ENCODE data around the gene ZFP62. TPM values are rescaled to one million over a fixed set of nuclear protein-coding genes. Genes with fewer than 3 reads are reported as not detected.

Gene ZFP62
- total and polyA plus RNA-seq, 2 donors (not counting 1 experiment from before 2014, with no cell fraction given), result 14.4 to 24.1 TPM

DNA sequence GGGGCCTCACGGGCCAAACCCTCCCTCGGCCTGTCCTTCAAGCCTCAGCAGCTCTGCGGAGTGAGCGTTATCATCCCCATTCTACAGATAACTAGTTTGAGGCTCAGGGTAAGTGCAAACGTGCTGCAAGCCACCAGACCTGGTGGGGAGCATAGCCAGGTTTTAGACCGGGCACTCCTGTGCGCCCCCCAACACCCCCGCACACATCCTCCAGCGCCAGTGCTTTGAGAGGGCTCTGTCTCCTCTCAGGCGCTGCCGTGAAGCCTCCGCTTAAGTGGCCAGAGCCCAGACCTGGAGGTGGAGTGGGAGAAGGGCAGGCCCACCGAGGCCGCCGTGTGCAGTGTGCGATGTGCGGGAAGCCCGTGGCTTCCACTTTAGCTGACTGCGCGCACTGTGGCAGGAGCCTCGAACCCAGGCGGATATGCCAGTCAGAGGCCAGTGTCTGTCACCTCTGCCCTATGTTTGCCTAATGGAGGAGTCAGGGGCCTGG lies 56.9 kb downstream of the ZFP62 start:
- Histone ChIP-seq H3K4me3 (replicated peaks in 1 of 4; ENCODE audit: control extremely low read depth in 1 of 4, insufficient read depth in 1 of 4, low read depth in 3 of 4, low read length in 4 of 4) (no peak overlapping the region), H3K36me3 (ENCODE audit: control insufficient read depth, insufficient read depth, low read length) (peaks cover 2% of the 10 kb centered on the region)

DNA sequence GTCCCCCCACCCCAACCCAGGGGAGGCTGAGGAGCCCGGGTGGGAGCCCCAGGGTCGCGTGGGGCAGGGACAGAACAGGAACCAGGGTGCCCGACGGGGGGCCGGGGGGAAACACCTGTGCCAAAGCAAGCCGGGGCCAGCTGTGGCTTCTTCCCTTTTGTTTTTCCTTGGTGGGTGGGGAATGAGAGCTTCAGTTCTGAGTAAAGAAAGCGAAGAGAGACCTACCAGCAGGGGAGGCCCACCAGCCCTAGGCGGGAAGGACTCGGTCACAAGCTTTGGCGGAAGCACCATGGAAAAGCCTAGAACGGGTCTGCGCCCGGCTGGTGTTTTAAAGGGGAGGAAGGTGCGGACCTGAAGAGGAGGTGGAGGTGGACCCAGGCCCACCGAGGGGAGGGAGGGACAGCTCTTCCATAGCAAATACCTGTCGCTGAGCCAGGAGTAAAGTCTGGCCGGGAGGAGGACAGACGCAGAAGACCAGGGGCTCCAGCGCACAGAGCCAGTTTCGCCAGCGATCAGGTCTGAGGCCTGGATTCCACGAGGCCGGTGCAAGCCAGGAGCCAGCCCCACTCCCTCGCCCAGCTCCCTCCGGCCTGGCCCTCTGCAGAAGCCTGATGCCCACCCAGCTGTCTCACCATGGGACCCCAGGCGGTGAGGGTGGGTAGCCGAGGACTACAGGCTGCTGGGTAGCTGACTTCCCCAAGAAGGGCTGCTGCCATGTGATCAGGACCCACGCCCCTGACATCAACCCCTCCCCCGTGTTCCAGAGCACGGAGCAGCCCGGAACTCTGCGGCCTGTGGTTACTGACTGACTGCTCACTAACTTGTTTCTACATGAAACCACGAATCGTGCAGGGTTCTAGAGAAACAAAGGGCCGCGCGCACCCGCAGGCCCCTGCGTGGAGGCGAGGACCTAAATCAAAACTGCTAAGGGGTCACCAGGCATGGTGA lies 57.6 kb downstream of the ZFP62 start:
- Histone ChIP-seq H3K9me3 (ENCODE audit: control insufficient read depth, insufficient read depth, low read depth, low read length) (no peaks in the 10 kb centered on the region), H3K4me3 (replicated peaks in 1 of 4; ENCODE audit: control extremely low read depth in 1 of 4, insufficient read depth in 1 of 4, low read depth in 3 of 4, low read length in 4 of 4) (peak overlapping the region; percentile 13 to 59 (median 30)), H3K4me1 (ENCODE audit: control insufficient read depth, extremely low read depth, insufficient read depth, low read length) (peaks cover 42% of the 10 kb centered on the region), H3K27me3 (ENCODE audit: control insufficient read depth, insufficient read depth, low read length) (no peaks in the 10 kb centered on the region), H3K9ac (ENCODE audit: insufficient read depth, low read length) (peak overlapping the region; percentile 60), H2AFZ (ENCODE audit: low read length) (peak overlapping the region; percentile 3), H4K20me1 (ENCODE audit: control insufficient read depth, extremely low read depth, insufficient read depth, low read length) (peaks cover 5% of the 10 kb centered on the region), H3K79me2 (ENCODE audit: control insufficient read depth, insufficient read depth, low read length) (peaks cover 51% of the 10 kb centered on the region), H3K36me3 (ENCODE audit: control insufficient read depth, insufficient read depth, low read length) (peaks cover 3% of the 10 kb centered on the region), H3K27ac (ENCODE audit: insufficient read depth, low read length) (peak overlapping the region; percentile 58), H3K4me2 (ENCODE audit: extremely low read depth, insufficient read depth, low read length) (peak overlapping the region; percentile 76)
- TF ChIP-seq, protein P1, sequence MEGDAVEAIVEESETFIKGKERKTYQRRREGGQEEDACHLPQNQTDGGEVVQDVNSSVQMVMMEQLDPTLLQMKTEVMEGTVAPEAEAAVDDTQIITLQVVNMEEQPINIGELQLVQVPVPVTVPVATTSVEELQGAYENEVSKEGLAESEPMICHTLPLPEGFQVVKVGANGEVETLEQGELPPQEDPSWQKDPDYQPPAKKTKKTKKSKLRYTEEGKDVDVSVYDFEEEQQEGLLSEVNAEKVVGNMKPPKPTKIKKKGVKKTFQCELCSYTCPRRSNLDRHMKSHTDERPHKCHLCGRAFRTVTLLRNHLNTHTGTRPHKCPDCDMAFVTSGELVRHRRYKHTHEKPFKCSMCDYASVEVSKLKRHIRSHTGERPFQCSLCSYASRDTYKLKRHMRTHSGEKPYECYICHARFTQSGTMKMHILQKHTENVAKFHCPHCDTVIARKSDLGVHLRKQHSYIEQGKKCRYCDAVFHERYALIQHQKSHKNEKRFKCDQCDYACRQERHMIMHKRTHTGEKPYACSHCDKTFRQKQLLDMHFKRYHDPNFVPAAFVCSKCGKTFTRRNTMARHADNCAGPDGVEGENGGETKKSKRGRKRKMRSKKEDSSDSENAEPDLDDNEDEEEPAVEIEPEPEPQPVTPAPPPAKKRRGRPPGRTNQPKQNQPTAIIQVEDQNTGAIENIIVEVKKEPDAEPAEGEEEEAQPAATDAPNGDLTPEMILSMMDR (conservative IDR thresholded peaks at IDR 0.05 in 1 of 2, IDR thresholded peaks at IDR 0.05 in 1 of 2; ENCODE audit: low read depth in 1 of 2, low read length in 2 of 2), result peak in 1 of 2 donors; percentile 11
- TF ChIP-seq EZH2 (IDR thresholded peaks at IDR 0.05; ENCODE audit: low read length, missing control alignments), result no peak
- DNase-seq (ENCODE audit: low read depth in 2 of 2), result no peak

More for the DNA sequence above, 56.9 kb downstream of the ZFP62 start:
- TF ChIP-seq, protein P1 (conservative IDR thresholded peaks at IDR 0.05 in 1 of 2, IDR thresholded peaks at IDR 0.05 in 1 of 2; ENCODE audit: low read depth in 1 of 2, low read length in 2 of 2), result no peak
- no peak for TF ChIP-seq EZH2 (IDR thresholded peaks at IDR 0.05; ENCODE audit: low read length, missing control alignments)
- H3K9me3 ChIP-seq (ENCODE audit: control insufficient read depth, insufficient read depth, low read depth, low read length), result no peaks in the 10 kb centered on the region
- peaks cover 5% of the 10 kb centered on the region for H4K20me1 ChIP-seq (ENCODE audit: control insufficient read depth, extremely low read depth, insufficient read depth, low read length)
- H2AFZ ChIP-seq (ENCODE audit: low read length), result no peak overlapping the region
- H3K4me2 ChIP-seq (ENCODE audit: extremely low read depth, insufficient read depth, low read length), result peak overlapping the region; percentile 76
- H3K27ac ChIP-seq (ENCODE audit: insufficient read depth, low read length), result no peak overlapping the region
- no peak for DNase-seq (ENCODE audit: low read depth in 2 of 2)
- no peak overlapping the region for H3K9ac ChIP-seq (ENCODE audit: insufficient read depth, low read length)
- H3K79me2 ChIP-seq (ENCODE audit: control insufficient read depth, insufficient read depth, low read length), result peaks cover 47% of the 10 kb centered on the region
- H3K4me1 ChIP-seq (ENCODE audit: control insufficient read depth, extremely low read depth, insufficient read depth, low read length), result peaks cover 38% of the 10 kb centered on the region
- H3K27me3 ChIP-seq (ENCODE audit: control insufficient read depth, insufficient read depth, low read length), result no peaks in the 10 kb centered on the region
